Activated T-helper 2 cell treated with anti-CD3 and anti-CD28 coated beads, Interferon-gamma antibody, Interleukin-2, Interleukin-4, amounts not matched to agents 10 μg/mL and 5 μg/mL and 100 μg/mL, durations not matched to agents 14 hours and 24 hours and 36 hours (primary cell): ENCODE measurements around the gene CDKAL1. TPM values are rescaled to one million over a fixed set of nuclear protein-coding genes. Genes with fewer than 3 reads are reported as not detected.
"Not testable (repeated sequence)": the region's sequence is repeated elsewhere in the genome, so short reads cannot be mapped to it uniquely, and the experiment has no call there.

Source experiments
- DNase-seq: peaks from one replicate; pipeline ENCODE4 v3.0.0; 2021; ENCODE audit warnings: low spot score
- H3K27ac Mint-ChIP-seq: one replicate; pipeline ENCODE4 v1.8.0; 2021; ENCODE audit warnings: mixed read lengths
- H3K27me3 Mint-ChIP-seq: one replicate; pipeline ENCODE4 v1.8.0; 2021; ENCODE audit warnings: low read depth, mixed read lengths
- H3K36me3 Mint-ChIP-seq: one replicate; pipeline ENCODE4 v1.8.0; 2021; ENCODE audit warnings: low read depth, mixed read lengths
- H3K4me1 Mint-ChIP-seq: one replicate; pipeline ENCODE4 v1.8.0; 2021; ENCODE audit warnings: low read depth, mixed read lengths
- H3K4me3 Mint-ChIP-seq: one replicate; pipeline ENCODE4 v1.8.0; 2021; ENCODE audit warnings: low read depth, mild to moderate bottlenecking, moderate library complexity, mixed read lengths
- H3K9me3 Mint-ChIP-seq: one replicate; pipeline ENCODE4 v1.8.0; 2021; ENCODE audit warnings: mixed read lengths
- intact Hi-C: fragments of 100-400 bp; cut with micrococcal nuclease; formaldehyde crosslinking; loops from one replicate; pipeline ENCODE4 v1.15.1; 2023
- total RNA-seq: library from RNA; stranded (reverse); gene quantifications from 2 replicates; pipeline ENCODE4 v1.2.3, GENCODE V29; 2022

The CDKAL1 gene
- total RNA-seq, 1 donor from 2014 or later = 31.2 TPM

DNA sequence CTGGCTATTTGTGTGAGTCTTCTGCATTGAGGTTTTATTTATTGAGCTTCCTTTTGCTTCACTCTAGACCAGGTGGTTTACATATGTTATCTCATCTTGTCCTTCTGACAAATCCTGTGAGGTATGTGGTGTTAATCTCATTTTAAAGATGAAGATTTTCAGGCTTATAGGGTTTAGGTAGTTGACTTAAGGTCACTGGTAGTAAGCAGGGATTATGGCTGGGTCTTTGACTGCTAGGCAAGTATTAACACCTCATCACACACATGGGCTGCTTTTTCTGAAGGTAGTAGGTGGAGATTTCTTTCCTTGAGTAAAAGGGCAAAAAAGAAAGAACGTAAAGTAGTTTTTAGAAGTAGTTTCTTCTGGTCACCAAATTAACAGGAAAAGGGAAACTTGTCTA is 72.6 kb downstream of the CDKAL1 start:
- H3K9me3 Mint-ChIP-seq = peaks cover 9% of the 10 kb centered on the region
- H3K4me3 Mint-ChIP-seq = no peak overlapping the region
- DNase-seq = no peak
- peaks cover 9% of the 10 kb centered on the region for H3K4me1 Mint-ChIP-seq
- no peaks in the 10 kb centered on the region for H3K27me3 Mint-ChIP-seq
- H3K27ac Mint-ChIP-seq = no peak overlapping the region
- H3K36me3 Mint-ChIP-seq = peaks cover 26% of the 10 kb centered on the region
- intact Hi-C loops = no loop called here

DNA sequence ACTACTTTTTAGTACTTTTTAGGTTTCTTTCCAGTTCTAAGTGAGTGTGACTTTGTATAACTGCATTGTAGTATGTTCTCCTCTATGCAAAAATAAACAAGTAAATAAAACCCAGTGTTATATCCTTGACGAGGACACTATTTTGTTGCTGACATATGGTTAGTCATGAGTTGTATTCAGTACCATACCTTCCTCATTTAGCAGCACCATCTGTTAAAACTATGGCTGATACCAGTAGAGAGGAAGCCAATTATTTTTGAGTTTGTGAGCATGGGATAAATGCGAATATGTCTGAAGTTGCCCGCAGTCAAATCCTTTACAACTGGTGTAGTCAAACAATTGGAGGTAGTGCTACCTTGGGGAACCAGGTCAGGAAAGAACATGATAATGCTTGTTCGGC is 74.1 kb downstream of the CDKAL1 start:
- intact Hi-C loops = no loop called here
- peaks cover 9% of the 10 kb centered on the region for H3K9me3 Mint-ChIP-seq
- H3K27me3 Mint-ChIP-seq = no peaks in the 10 kb centered on the region
- H3K36me3 Mint-ChIP-seq = peaks cover 23% of the 10 kb centered on the region
- peaks cover 15% of the 10 kb centered on the region for H3K4me1 Mint-ChIP-seq
- DNase-seq = no peak
- H3K27ac Mint-ChIP-seq = no peak overlapping the region
- H3K4me3 Mint-ChIP-seq = no peak overlapping the region

DNA sequence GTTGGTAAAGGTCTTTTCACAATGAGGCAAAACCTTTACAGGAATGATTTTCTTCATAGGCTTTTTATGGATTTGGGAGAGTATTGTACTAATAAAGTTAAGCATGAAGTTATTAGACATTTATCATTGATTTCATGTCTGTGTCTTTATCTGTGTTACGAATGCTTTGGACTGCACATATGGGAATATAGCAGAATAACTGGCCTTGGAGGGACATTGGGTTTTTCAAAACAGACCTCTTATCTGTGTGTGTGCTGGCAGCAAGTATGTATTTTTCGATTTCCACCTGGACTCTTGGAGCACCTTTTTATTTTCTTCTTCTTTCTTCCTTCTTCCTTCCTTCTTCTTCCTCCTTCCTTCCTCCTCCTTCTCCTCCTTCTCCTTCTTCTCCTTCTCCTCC is 74.6 kb downstream of the CDKAL1 start:
- Mint-ChIP-seq H3K9me3 (peaks cover 11% of the 10 kb centered on the region), H3K4me3 (no peak overlapping the region), H3K4me1 (peaks cover 17% of the 10 kb centered on the region), H3K27ac (no peak overlapping the region), H3K36me3 (peaks cover 20% of the 10 kb centered on the region), H3K27me3 (no peaks in the 10 kb centered on the region)
- DNase-seq = no peak
- intact Hi-C loops = no loop called here

DNA sequence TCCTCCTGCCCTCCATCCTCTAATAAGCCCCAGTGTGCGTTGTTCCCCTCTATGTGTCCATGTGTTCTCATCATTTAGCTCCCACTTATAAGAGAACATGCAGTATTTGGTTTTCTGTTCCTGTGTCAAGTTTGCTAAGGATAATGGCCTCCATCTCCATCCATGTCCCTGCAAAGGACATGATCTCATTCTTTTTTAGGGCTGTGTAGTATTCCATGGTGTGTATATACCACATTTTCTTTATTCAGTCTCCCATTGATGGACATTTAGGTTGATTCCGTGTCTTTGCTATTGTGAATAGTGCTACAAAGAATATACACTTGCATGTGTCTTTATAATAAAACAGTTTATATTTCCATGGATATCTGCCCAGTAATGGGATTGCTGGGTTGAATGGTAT is 75.7 kb downstream of the CDKAL1 start:
- intact Hi-C loops, H3K4me3 Mint-ChIP-seq, DNase-seq, H3K27me3 Mint-ChIP-seq, H3K27ac Mint-ChIP-seq: not testable (repeated sequence)
- Mint-ChIP-seq H3K9me3 (peaks cover 14% of the 10 kb centered on the region), H3K4me1 (peaks cover 19% of the 10 kb centered on the region), H3K36me3 (peaks cover 24% of the 10 kb centered on the region)

- intact Hi-C loops = no loop called here
- H3K4me1 Mint-ChIP-seq = peaks cover 18% of the 10 kb centered on the region
- no peaks in the 10 kb centered on the region for H3K27me3 Mint-ChIP-seq
- H3K27ac Mint-ChIP-seq = no peak overlapping the region
- peaks cover 24% of the 10 kb centered on the region for H3K36me3 Mint-ChIP-seq
- H3K4me3 Mint-ChIP-seq = no peak overlapping the region
- peaks cover 14% of the 10 kb centered on the region for H3K9me3 Mint-ChIP-seq
- DNase-seq = no peak
Observed at GRCh38 chr6:20610636-20611370, 76.5 kb downstream of the CDKAL1 start.

DNA sequence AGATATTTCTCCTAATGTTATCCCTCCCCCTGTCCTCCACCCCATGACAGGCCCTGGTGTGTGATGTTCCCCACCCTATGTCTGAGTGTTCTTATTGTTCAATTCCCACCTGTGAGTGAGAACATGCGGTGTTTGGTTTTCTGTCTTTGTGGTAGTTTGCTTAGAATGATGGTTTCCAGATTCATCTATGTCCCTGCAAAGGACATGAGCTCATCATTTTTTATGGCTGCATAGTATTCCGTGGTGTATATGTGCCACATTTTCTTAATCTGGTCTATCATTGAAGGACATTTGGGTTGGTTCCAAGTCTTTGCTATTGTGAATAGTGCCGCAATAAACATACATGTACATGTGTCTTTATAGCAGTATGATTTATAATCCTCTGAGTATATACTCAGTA is 83.3 kb downstream of the CDKAL1 start:
- Mint-ChIP-seq H3K36me3 (peaks cover 27% of the 10 kb centered on the region), H3K4me1 (peaks cover 13% of the 10 kb centered on the region)
- H3K27me3 Mint-ChIP-seq, H3K9me3 Mint-ChIP-seq, DNase-seq, intact Hi-C loops, H3K27ac Mint-ChIP-seq, H3K4me3 Mint-ChIP-seq: not testable (repeated sequence)

- H3K4me1 Mint-ChIP-seq = peaks cover 21% of the 10 kb centered on the region
- intact Hi-C loops = no loop called here
- H3K27me3 Mint-ChIP-seq = no peaks in the 10 kb centered on the region
Observed at GRCh38 chr6:20620043-20620442, 85.8 kb downstream of the CDKAL1 start.

GRCh38 chr6:20623761-20624160 is 89.5 kb downstream of the CDKAL1 start:
- no peaks in the 10 kb centered on the region for H3K27me3 Mint-ChIP-seq
- H3K4me1 Mint-ChIP-seq = peaks cover 21% of the 10 kb centered on the region
- H3K9me3 Mint-ChIP-seq = no peaks in the 10 kb centered on the region
- peaks cover 18% of the 10 kb centered on the region for H3K36me3 Mint-ChIP-seq
- H3K27ac Mint-ChIP-seq = no peak overlapping the region
- no peak for DNase-seq
- intact Hi-C loops = no loop called here
- H3K4me3 Mint-ChIP-seq = no peak overlapping the region

More at GRCh38 chr6:20620043-20620442, 85.8 kb downstream of the CDKAL1 start:
- Mint-ChIP-seq H3K27ac (no peak overlapping the region), H3K9me3 (peaks cover 4% of the 10 kb centered on the region), H3K36me3 (peaks cover 24% of the 10 kb centered on the region), H3K4me3 (no peak overlapping the region)
- no peak for DNase-seq

DNA sequence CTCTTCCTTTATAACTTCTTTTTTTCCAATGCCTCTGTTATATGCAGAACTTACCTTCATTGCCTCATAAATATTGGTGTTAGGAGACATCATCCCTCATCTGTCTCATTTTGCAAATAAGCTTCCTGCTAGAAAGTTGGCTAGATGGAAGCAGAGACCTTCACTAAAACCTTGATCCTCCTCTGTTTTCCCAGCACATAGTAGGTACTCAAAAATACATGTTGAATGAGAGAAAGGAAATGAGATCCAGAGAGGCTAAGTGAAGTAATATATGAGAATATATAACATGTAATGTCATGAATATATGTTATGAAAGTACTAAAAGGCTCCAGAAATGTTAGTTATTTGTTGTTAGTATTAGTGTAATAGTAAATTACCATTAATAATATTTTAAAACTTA is 91.9 kb downstream of the CDKAL1 start:
- no peaks in the 10 kb centered on the region for H3K9me3 Mint-ChIP-seq
- DNase-seq = no peak
- H3K4me3 Mint-ChIP-seq = no peak overlapping the region
- intact Hi-C loops = no loop called here
- no peaks in the 10 kb centered on the region for H3K27me3 Mint-ChIP-seq
- H3K4me1 Mint-ChIP-seq = peaks cover 26% of the 10 kb centered on the region
- H3K36me3 Mint-ChIP-seq = peaks cover 14% of the 10 kb centered on the region
- H3K27ac Mint-ChIP-seq = no peak overlapping the region

- H3K4me3 Mint-ChIP-seq = no peak overlapping the region
- H3K36me3 Mint-ChIP-seq = peaks cover 15% of the 10 kb centered on the region
- H3K27ac Mint-ChIP-seq = no peak overlapping the region
- no peaks in the 10 kb centered on the region for H3K9me3 Mint-ChIP-seq
- no peak for DNase-seq
- intact Hi-C loops = no loop called here
- peaks cover 23% of the 10 kb centered on the region for H3K4me1 Mint-ChIP-seq
- no peaks in the 10 kb centered on the region for H3K27me3 Mint-ChIP-seq
Observed at GRCh38 chr6:20629509-20629908, 95.3 kb downstream of the CDKAL1 start.

- H3K4me3 Mint-ChIP-seq = no peak overlapping the region
- peaks cover 20% of the 10 kb centered on the region for H3K4me1 Mint-ChIP-seq
- no peak for DNase-seq
- no peaks in the 10 kb centered on the region for H3K27me3 Mint-ChIP-seq
- intact Hi-C loops = loop anchor here (5.0 kb wide), 1 partner anchor 33 kb away; no protein-coding TSS in a partner anchor
- H3K36me3 Mint-ChIP-seq = peaks cover 15% of the 10 kb centered on the region
- no peaks in the 10 kb centered on the region for H3K9me3 Mint-ChIP-seq
- H3K27ac Mint-ChIP-seq = no peak overlapping the region
Observed at GRCh38 chr6:20630136-20630535, 95.9 kb downstream of the CDKAL1 start.

DNA sequence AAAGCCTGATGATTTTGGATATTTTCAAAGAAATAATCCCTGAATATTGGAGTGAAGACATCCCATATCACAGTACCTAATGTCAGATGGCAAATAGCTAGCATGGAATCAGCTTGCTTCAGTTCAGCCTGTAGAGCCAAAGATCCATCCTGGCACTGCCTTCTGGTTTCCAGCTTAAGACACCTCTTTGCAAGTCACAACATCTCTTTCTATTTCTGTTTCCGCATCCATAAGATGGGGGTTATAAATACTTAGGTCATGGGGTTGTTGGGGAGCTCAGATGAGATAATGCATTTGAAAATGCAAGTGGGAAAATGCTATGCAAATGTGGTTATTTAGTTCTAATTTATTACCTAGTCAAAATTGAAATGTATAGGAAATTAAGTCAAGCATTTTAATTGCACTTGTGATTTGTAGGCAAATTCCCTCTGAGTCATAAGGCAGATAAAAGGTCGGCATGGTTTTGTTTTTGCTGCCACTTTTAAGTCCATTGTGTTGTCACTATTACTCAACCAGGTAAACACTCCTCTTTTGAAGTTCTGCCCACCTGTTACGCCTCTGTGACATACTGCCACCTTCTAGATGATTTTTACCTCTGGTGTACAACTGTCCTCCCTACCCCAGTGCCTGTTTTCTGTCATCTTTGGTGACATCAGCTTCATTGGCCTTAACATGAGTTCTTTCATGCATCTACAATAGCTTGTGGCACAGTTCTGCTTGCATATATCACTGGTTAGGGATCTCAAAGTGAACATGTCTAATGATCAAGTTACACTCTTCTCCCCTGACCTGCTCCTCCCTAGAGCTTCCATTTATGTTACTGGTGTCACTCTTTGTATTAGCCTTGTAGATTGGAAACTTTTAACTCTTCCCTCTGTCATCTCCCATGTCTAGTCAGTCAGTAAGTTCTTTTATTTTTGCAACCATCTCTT is 96.6 kb downstream of the CDKAL1 start:
- Mint-ChIP-seq H3K9me3 (no peaks in the 10 kb centered on the region), H3K27me3 (no peaks in the 10 kb centered on the region), H3K27ac (no peak overlapping the region), H3K36me3 (peaks cover 13% of the 10 kb centered on the region), H3K4me1 (peaks cover 20% of the 10 kb centered on the region), H3K4me3 (no peak overlapping the region)
- intact Hi-C loops = loop anchor here (5.0 kb wide), 1 partner anchor 34 kb away; no protein-coding TSS in a partner anchor
- no peak for DNase-seq

GRCh38 chr6:20631549-20631924 is 97.3 kb downstream of the CDKAL1 start:
- no peak overlapping the region for H3K4me3 Mint-ChIP-seq
- intact Hi-C loops = loop anchor here (5.0 kb wide), 1 partner anchor 34 kb away; no protein-coding TSS in a partner anchor
- H3K27ac Mint-ChIP-seq = no peak overlapping the region
- no peaks in the 10 kb centered on the region for H3K9me3 Mint-ChIP-seq
- H3K4me1 Mint-ChIP-seq = peaks cover 20% of the 10 kb centered on the region
- H3K27me3 Mint-ChIP-seq = no peaks in the 10 kb centered on the region
- no peak for DNase-seq
- peaks cover 18% of the 10 kb centered on the region for H3K36me3 Mint-ChIP-seq
